ENCODE results near the gene CNTN4. TPM values are rescaled to one million over a fixed set of nuclear protein-coding genes. Genes with fewer than 3 reads are reported as not detected.

The CNTN4 gene
- total RNA-seq, 1 experiment from 2014 or later: 0.12 TPM

DNA sequence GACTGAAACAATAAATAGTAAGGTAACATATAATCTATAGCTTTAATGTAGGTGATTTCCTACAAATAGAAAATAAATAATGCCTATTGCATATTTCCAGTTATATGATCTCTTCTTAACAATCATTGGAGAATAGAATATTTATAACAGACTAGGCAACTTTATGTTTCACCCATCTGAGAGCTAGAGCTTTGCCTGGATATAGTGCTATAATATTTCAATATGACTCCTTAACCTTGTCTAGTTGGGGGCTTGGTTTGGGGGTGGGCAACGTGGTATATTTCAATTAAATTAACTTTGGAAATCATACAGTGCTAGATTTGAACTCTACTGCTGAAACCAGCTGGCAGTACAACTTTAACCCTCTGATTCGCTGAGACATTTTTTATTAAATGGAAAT lies 265.2 kb downstream of the CNTN4 start:
- no peak overlapping the region for H3K27ac Mint-ChIP-seq (ENCODE audit: low read depth, unreplicated experiment)
- ChIA-PET POLR2A (no interaction called here), CTCF (interaction anchor here (0.6 kb wide), 1 partner anchor 1306 kb away, joined by 3 read pairs; no protein-coding TSS in a partner anchor)
- DNase-seq (ENCODE audit: unreplicated experiment): no peak
- H3K4me3 Mint-ChIP-seq (ENCODE audit: unreplicated experiment): no peak overlapping the region
- no peaks in the 10 kb centered on the region for H3K27me3 Mint-ChIP-seq (ENCODE audit: insufficient read depth, unreplicated experiment)
- intact Hi-C loops (cut with micrococcal nuclease): no loop called here
- no peaks in the 10 kb centered on the region for H3K4me1 Mint-ChIP-seq (ENCODE audit: insufficient read depth, unreplicated experiment)
- TF ChIP-seq, protein P1, sequence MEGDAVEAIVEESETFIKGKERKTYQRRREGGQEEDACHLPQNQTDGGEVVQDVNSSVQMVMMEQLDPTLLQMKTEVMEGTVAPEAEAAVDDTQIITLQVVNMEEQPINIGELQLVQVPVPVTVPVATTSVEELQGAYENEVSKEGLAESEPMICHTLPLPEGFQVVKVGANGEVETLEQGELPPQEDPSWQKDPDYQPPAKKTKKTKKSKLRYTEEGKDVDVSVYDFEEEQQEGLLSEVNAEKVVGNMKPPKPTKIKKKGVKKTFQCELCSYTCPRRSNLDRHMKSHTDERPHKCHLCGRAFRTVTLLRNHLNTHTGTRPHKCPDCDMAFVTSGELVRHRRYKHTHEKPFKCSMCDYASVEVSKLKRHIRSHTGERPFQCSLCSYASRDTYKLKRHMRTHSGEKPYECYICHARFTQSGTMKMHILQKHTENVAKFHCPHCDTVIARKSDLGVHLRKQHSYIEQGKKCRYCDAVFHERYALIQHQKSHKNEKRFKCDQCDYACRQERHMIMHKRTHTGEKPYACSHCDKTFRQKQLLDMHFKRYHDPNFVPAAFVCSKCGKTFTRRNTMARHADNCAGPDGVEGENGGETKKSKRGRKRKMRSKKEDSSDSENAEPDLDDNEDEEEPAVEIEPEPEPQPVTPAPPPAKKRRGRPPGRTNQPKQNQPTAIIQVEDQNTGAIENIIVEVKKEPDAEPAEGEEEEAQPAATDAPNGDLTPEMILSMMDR (IDR thresholded peaks at IDR 0.05; ENCODE audit: unreplicated experiment): no peak
- no peaks in the 10 kb centered on the region for H3K9me3 Mint-ChIP-seq (ENCODE audit: unreplicated experiment)
- no TSS peak for BruUV-seq (replicated peaks)
- H3K36me3 Mint-ChIP-seq (ENCODE audit: insufficient read depth, unreplicated experiment): peaks cover 6% of the 10 kb centered on the region

DNA sequence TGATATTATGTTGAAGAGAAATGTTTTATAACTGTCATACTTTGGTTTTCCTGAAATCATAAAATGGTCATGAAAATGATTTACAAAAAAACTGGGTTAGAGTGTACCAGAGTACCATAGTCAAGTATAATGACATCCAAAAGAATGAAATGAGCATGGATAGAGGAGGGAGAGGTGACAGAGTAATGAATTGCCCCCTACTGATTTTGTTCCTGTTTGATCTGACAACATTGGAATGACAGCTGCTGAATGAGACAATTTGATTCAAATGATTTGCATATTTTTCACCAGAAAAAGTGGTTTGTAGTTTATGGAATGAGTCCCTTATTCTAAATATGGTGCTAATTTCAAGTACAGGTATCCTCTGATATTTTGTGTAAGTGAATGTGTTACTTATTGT lies 271.7 kb downstream of the CNTN4 start:
- TF ChIP-seq, protein P1 (IDR thresholded peaks at IDR 0.05; ENCODE audit: unreplicated experiment): no peak
- POLR2A ChIA-PET: no interaction called here
- intact Hi-C loops (cut with micrococcal nuclease): no loop called here
- no peak overlapping the region for H3K27ac Mint-ChIP-seq (ENCODE audit: low read depth, unreplicated experiment)
- H3K4me3 Mint-ChIP-seq (ENCODE audit: unreplicated experiment): no peak overlapping the region
- no peak for DNase-seq (ENCODE audit: unreplicated experiment)
- H3K36me3 Mint-ChIP-seq (ENCODE audit: insufficient read depth, unreplicated experiment): no peaks in the 10 kb centered on the region
- H3K4me1 Mint-ChIP-seq (ENCODE audit: insufficient read depth, unreplicated experiment): no peaks in the 10 kb centered on the region
- no TSS peak for BruUV-seq (replicated peaks)
- no peaks in the 10 kb centered on the region for H3K9me3 Mint-ChIP-seq (ENCODE audit: unreplicated experiment)
- CTCF ChIA-PET: no interaction called here
- peaks cover 28% of the 10 kb centered on the region for H3K27me3 Mint-ChIP-seq (ENCODE audit: insufficient read depth, unreplicated experiment)

DNA sequence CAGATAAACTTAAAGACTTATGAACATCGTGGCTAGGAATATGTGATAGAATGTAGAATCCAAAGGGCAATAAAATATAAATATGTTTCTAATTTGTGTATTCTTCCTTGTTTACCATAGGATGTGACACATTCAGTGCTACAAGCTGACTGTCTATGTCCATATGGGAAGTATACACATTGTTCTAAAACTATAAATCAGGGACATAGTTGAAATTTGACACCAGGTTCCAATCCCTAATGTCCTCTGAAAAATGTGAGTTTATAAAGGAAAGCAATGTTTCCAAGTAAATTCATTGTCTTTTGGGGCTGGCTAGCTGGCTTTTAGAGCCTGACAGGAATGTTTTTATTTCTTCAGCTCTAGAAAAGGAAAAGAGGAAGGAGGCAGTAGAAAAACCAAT lies 273.6 kb downstream of the CNTN4 start:
- POLR2A ChIA-PET: interaction anchor here (0.7 kb wide), 1 partner anchor 669 kb away, joined by 4 read pairs; no protein-coding TSS in a partner anchor
- DNase-seq (ENCODE audit: unreplicated experiment): no peak
- intact Hi-C loops (cut with micrococcal nuclease): no loop called here
- Mint-ChIP-seq H3K4me1 (ENCODE audit: insufficient read depth, unreplicated experiment) (no peaks in the 10 kb centered on the region), H3K36me3 (ENCODE audit: insufficient read depth, unreplicated experiment) (no peaks in the 10 kb centered on the region), H3K27ac (ENCODE audit: low read depth, unreplicated experiment) (no peak overlapping the region), H3K9me3 (ENCODE audit: unreplicated experiment) (no peaks in the 10 kb centered on the region), H3K27me3 (ENCODE audit: insufficient read depth, unreplicated experiment) (peaks cover 40% of the 10 kb centered on the region), H3K4me3 (ENCODE audit: unreplicated experiment) (no peak overlapping the region)
- TF ChIP-seq, protein P1 (IDR thresholded peaks at IDR 0.05; ENCODE audit: unreplicated experiment): no peak
- no TSS peak for BruUV-seq (replicated peaks)
- CTCF ChIA-PET: no interaction called here

DNA sequence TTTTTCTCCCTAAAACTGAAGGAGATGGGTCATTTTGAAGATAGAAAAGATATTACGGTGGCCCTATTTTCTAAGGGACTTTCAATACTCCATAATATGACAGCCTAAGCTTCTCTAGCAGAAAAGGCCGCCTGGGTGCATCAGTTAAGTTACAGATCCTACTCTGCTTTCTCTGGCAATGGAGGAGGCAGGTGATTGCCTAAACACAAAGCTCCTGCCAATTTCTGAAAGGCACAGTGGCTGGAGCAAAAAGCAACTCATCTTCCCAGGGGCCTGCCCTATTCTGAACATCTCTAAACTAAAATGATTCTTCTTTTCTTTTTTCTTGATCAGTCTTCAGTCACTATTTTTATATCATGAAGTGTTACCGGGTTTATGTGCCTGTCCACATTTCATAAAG lies 276.7 kb downstream of the CNTN4 start:
- BruUV-seq (replicated peaks): no TSS peak
- DNase-seq (ENCODE audit: unreplicated experiment): no peak
- Mint-ChIP-seq H3K4me1 (ENCODE audit: insufficient read depth, unreplicated experiment) (no peaks in the 10 kb centered on the region), H3K4me3 (ENCODE audit: unreplicated experiment) (no peak overlapping the region), H3K27ac (ENCODE audit: low read depth, unreplicated experiment) (no peak overlapping the region), H3K9me3 (ENCODE audit: unreplicated experiment) (no peaks in the 10 kb centered on the region), H3K27me3 (ENCODE audit: insufficient read depth, unreplicated experiment) (peaks cover 61% of the 10 kb centered on the region), H3K36me3 (ENCODE audit: insufficient read depth, unreplicated experiment) (no peaks in the 10 kb centered on the region)
- ChIA-PET CTCF (no interaction called here), POLR2A (no interaction called here)
- intact Hi-C loops (cut with micrococcal nuclease): no loop called here
- TF ChIP-seq, protein P1 (IDR thresholded peaks at IDR 0.05; ENCODE audit: unreplicated experiment): no peak
